Measurements from ENCODE around the gene NLGN1.

Gene NLGN1

GRCh38 chr3:173730391-173730790 is 332.8 kb downstream of the NLGN1 start:
- H3K9me3 Mint-ChIP-seq, result peaks cover 10% of the 10 kb centered on the region
- H3K36me3 Mint-ChIP-seq (ENCODE audit: low read depth), result no peaks in the 10 kb centered on the region
- H3K4me1 Mint-ChIP-seq (ENCODE audit: low read depth), result no peaks in the 10 kb centered on the region
- no peak overlapping the region for H3K27ac Mint-ChIP-seq
- H3K4me3 Mint-ChIP-seq, result no peak overlapping the region
- H3K27me3 Mint-ChIP-seq, result no peaks in the 10 kb centered on the region

DNA sequence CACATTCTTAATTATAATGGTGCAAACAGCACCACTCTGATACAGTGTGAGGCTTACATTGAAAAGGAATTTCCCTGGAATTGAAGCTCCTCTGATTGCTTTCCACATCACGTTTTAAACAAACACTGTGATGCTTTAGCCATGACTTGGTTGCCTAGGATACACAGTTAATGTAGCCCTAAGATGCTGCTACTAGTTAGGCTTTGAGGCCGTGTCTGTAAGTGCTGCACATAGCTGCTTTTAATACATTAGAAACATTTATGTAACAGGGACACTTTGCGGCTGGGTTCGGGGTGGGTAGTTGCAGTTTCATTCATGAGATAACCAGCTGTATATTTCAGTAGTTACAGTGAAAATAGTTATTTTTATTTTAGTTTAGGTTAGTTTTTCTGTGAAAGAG is 334.7 kb downstream of the NLGN1 start:
- Mint-ChIP-seq H3K9me3 (peaks cover 3% of the 10 kb centered on the region), H3K4me1 (ENCODE audit: low read depth) (no peaks in the 10 kb centered on the region), H3K27ac (no peak overlapping the region), H3K36me3 (ENCODE audit: low read depth) (no peaks in the 10 kb centered on the region), H3K27me3 (no peaks in the 10 kb centered on the region), H3K4me3 (no peak overlapping the region)

GRCh38 chr3:173733029-173733652 is 335.6 kb downstream of the NLGN1 start:
- Mint-ChIP-seq H3K4me3 (no peak overlapping the region), H3K4me1 (ENCODE audit: low read depth) (no peaks in the 10 kb centered on the region), H3K36me3 (ENCODE audit: low read depth) (no peaks in the 10 kb centered on the region), H3K27ac (no peak overlapping the region), H3K27me3 (no peaks in the 10 kb centered on the region), H3K9me3 (peaks cover 3% of the 10 kb centered on the region)

DNA sequence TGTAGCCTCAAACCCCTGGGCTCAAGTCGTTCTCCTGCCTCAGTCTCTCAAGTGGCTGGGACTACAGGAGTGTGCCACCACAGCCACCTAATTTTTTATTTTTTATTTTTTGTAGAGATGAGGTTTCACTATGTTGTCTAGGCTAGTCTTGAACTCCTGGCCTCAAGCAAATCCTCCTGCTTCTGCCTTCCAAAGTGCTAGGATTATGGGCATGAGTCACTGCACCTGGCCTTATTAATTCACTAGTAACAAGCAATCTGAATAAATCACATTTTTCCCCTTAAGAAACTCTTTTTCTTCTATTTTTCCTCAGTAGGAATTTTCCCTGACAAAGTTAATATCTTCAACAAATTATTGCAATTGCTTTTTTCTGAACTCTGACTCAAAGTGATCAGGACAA is 336.9 kb downstream of the NLGN1 start:
- Mint-ChIP-seq H3K9me3 (peaks cover 3% of the 10 kb centered on the region), H3K27me3 (no peaks in the 10 kb centered on the region), H3K27ac (no peak overlapping the region)

GRCh38 chr3:173734895-173735294 is 337.4 kb downstream of the NLGN1 start:
- H3K27ac Mint-ChIP-seq, result no peak overlapping the region
- no peaks in the 10 kb centered on the region for H3K27me3 Mint-ChIP-seq
- no peaks in the 10 kb centered on the region for H3K4me1 Mint-ChIP-seq (ENCODE audit: low read depth)
- no peak overlapping the region for H3K4me3 Mint-ChIP-seq
- H3K36me3 Mint-ChIP-seq (ENCODE audit: low read depth), result no peaks in the 10 kb centered on the region
- H3K9me3 Mint-ChIP-seq, result peaks cover 3% of the 10 kb centered on the region

More for the DNA sequence above, 336.9 kb downstream of the NLGN1 start:
- no peak overlapping the region for H3K4me3 Mint-ChIP-seq
- H3K4me1 Mint-ChIP-seq (ENCODE audit: low read depth), result no peaks in the 10 kb centered on the region
- no peaks in the 10 kb centered on the region for H3K36me3 Mint-ChIP-seq (ENCODE audit: low read depth)

GRCh38 chr3:173735841-173736240 is 338.3 kb downstream of the NLGN1 start:
- H3K4me1 Mint-ChIP-seq (ENCODE audit: low read depth), result no peaks in the 10 kb centered on the region
- H3K4me3 Mint-ChIP-seq, result no peak overlapping the region
- H3K27ac Mint-ChIP-seq, result no peak overlapping the region
- no peaks in the 10 kb centered on the region for H3K36me3 Mint-ChIP-seq (ENCODE audit: low read depth)
- peaks cover 3% of the 10 kb centered on the region for H3K9me3 Mint-ChIP-seq
- H3K27me3 Mint-ChIP-seq, result no peaks in the 10 kb centered on the region

DNA sequence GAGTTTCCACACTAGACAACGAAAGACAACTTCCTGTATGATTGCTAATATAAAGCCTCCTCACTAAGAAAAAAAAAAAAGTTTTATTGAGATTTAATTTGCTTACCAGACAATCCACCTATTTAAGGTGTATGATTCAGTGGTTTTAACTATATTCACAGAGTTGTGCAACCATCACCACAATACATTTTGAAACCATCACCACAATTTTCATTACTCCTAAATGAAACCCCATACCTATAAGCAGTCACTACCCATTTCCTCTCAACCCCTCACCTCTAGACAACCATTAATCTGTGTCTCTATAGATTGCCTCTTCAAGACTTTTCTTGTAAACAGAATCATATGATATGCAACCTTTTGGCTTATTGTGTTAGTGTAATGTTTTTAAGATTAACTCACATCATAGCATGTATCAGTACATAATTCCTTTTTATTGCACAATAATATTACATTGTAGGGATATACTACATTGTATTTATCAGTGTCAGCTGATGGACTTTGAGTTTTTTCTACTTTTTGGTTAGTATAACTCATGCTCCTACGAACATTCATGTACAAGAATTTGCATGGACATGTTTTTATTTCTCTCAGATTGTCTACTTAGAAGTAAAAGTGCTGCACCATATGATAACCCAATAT is 339.7 kb downstream of the NLGN1 start:
- H3K36me3 Mint-ChIP-seq (ENCODE audit: low read depth), result no peaks in the 10 kb centered on the region
- H3K27ac Mint-ChIP-seq, result no peak overlapping the region
- no peaks in the 10 kb centered on the region for H3K4me1 Mint-ChIP-seq (ENCODE audit: low read depth)
- H3K4me3 Mint-ChIP-seq, result no peak overlapping the region
- H3K9me3 Mint-ChIP-seq, result peaks cover 3% of the 10 kb centered on the region
- H3K27me3 Mint-ChIP-seq, result no peaks in the 10 kb centered on the region

DNA sequence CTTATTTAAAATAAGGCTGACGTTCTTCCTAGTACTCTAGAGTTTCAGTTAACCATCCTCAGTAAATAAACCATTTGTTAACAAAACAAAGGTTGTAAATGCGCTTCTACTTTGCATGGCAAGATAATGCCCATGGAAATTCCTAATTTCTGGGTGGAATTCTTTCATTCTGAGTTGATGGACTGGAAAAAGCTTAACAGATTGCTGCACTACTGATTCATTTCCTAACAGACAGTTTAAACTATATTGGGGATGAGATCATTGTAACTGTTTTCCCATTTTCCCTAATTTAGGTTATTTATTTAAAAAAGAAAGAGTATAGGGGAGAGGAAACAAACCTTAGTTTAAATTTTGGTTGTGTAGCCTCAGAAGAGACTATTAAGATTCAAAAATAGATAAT is 342.2 kb downstream of the NLGN1 start:
- Mint-ChIP-seq H3K27ac (no peak overlapping the region), H3K4me1 (ENCODE audit: low read depth) (no peaks in the 10 kb centered on the region), H3K27me3 (no peaks in the 10 kb centered on the region), H3K4me3 (no peak overlapping the region), H3K9me3 (peaks cover 1% of the 10 kb centered on the region), H3K36me3 (ENCODE audit: low read depth) (no peaks in the 10 kb centered on the region)

DNA sequence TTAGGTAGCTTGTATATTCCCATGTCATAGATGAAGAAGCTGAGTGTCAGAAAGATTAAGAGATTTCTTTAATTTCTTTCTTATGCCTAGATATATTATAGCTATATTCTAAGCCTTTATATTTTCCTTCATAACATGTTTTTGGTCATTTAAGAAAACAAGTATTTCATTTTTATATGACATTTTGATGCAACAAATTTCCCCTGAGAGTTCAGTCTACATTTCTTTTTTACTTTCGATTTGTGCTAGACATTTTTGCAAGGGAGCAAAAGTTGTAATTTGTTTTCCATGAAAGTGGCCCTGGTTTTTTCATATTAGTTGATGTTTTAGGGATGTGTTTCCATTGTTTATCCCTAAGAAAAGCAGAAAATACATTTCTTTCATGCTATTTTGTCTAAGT is 344.9 kb downstream of the NLGN1 start:
- Mint-ChIP-seq H3K4me1 (ENCODE audit: low read depth) (no peaks in the 10 kb centered on the region), H3K36me3 (ENCODE audit: low read depth) (no peaks in the 10 kb centered on the region), H3K4me3 (no peak overlapping the region), H3K27ac (no peak overlapping the region), H3K9me3 (no peaks in the 10 kb centered on the region), H3K27me3 (no peaks in the 10 kb centered on the region)

- Mint-ChIP-seq H3K4me1 (ENCODE audit: low read depth) (no peaks in the 10 kb centered on the region), H3K27ac (no peak overlapping the region), H3K36me3 (ENCODE audit: low read depth) (no peaks in the 10 kb centered on the region)
Measured at GRCh38 chr3:173743111-173743510, 345.6 kb downstream of the NLGN1 start.

GRCh38 chr3:173743516-173743915 is 346.0 kb downstream of the NLGN1 start:
- no peaks in the 10 kb centered on the region for H3K4me1 Mint-ChIP-seq (ENCODE audit: low read depth)
- H3K27me3 Mint-ChIP-seq, result no peaks in the 10 kb centered on the region
- no peak overlapping the region for H3K4me3 Mint-ChIP-seq
- no peaks in the 10 kb centered on the region for H3K9me3 Mint-ChIP-seq
- no peaks in the 10 kb centered on the region for H3K36me3 Mint-ChIP-seq (ENCODE audit: low read depth)
- no peak overlapping the region for H3K27ac Mint-ChIP-seq

More at GRCh38 chr3:173743111-173743510, 345.6 kb downstream of the NLGN1 start:
- no peak overlapping the region for H3K4me3 Mint-ChIP-seq
- H3K9me3 Mint-ChIP-seq, result no peaks in the 10 kb centered on the region
- H3K27me3 Mint-ChIP-seq, result no peaks in the 10 kb centered on the region

GRCh38 chr3:173744479-173744878 is 346.9 kb downstream of the NLGN1 start:
- H3K27ac Mint-ChIP-seq, result no peak overlapping the region
- H3K4me3 Mint-ChIP-seq, result no peak overlapping the region
- no peaks in the 10 kb centered on the region for H3K36me3 Mint-ChIP-seq (ENCODE audit: low read depth)
- no peaks in the 10 kb centered on the region for H3K27me3 Mint-ChIP-seq
- H3K9me3 Mint-ChIP-seq, result no peaks in the 10 kb centered on the region
- no peaks in the 10 kb centered on the region for H3K4me1 Mint-ChIP-seq (ENCODE audit: low read depth)

GRCh38 chr3:173744895-173745294 is 347.4 kb downstream of the NLGN1 start:
- no peak overlapping the region for H3K4me3 Mint-ChIP-seq
- H3K27me3 Mint-ChIP-seq, result no peaks in the 10 kb centered on the region
- H3K9me3 Mint-ChIP-seq, result no peaks in the 10 kb centered on the region
- no peaks in the 10 kb centered on the region for H3K36me3 Mint-ChIP-seq (ENCODE audit: low read depth)
- no peaks in the 10 kb centered on the region for H3K4me1 Mint-ChIP-seq (ENCODE audit: low read depth)
- H3K27ac Mint-ChIP-seq, result no peak overlapping the region

DNA sequence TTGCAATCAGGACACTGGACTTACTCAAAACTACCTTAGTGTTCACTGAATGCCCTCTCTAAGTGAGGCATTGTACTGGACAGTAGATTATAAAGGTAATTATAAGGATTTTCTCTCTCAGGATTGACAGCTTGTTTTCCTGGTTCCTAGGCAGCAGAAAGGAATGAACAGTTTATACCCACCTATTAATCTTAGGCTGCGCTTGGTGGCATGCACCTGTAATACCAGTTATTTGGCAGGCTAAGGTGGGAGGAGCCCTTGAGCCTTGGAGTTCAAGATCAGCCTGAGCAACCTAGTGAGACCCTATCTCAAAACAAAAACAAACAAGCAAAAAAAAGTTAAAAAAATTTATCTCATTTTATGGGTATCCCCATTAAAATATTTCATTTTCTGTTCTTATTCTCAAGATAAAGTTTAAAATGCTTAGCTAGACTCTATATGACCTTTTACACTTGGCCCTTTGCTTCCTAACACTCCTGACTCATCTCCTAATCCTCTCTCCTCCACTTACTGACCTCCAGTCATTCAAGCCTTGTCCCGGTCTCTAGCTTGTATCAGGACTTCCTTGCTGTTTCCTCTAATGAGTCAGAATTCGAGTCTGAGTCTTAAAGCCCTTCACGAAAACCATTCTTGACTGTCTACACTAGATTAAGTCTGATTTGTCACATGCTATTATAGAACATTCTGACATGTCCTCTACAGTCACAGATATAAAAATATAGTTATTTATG is 348.6 kb downstream of the NLGN1 start:
- H3K27ac Mint-ChIP-seq, result no peak overlapping the region
- no peaks in the 10 kb centered on the region for H3K9me3 Mint-ChIP-seq
- H3K36me3 Mint-ChIP-seq (ENCODE audit: low read depth), result no peaks in the 10 kb centered on the region
- H3K4me3 Mint-ChIP-seq, result no peak overlapping the region
- no peaks in the 10 kb centered on the region for H3K4me1 Mint-ChIP-seq (ENCODE audit: low read depth)
- no peaks in the 10 kb centered on the region for H3K27me3 Mint-ChIP-seq

- H3K36me3 Mint-ChIP-seq (ENCODE audit: low read depth), result no peaks in the 10 kb centered on the region
- H3K4me1 Mint-ChIP-seq (ENCODE audit: low read depth), result no peaks in the 10 kb centered on the region
- H3K27me3 Mint-ChIP-seq, result no peaks in the 10 kb centered on the region
- no peak overlapping the region for H3K4me3 Mint-ChIP-seq
- no peaks in the 10 kb centered on the region for H3K9me3 Mint-ChIP-seq
- H3K27ac Mint-ChIP-seq, result no peak overlapping the region
Measured at GRCh38 chr3:173747427-173747826, 349.9 kb downstream of the NLGN1 start.

All from stimulated activated naive CD8-positive, alpha-beta T cell treated with anti-CD3 and anti-CD28 coated beads, Interleukin-15, Interleukin-2, amounts not matched to agents 100 ng/mL and 50 ng/mL, for 24 hours (primary cell).